Endothelial cell of umbilical vein (primary cell): ENCODE results near the gene USP4. TPM values are rescaled to one million over a fixed set of nuclear protein-coding genes. Genes with fewer than 3 reads are reported as not detected.

Source experiments
- BruUV-seq: library from RNA; stranded (reverse); fragments of 400-500 nt; replicated peaks from 2 replicates; lab custom pipeline; 2021; lab: Mats Ljungman, UMichigan
- CTCF ChIA-PET: fragments of 300-600, 350-600 bp; sonication (Branson Sonifier 250); formaldehyde crosslinking; loops from one replicate; lab custom pipeline; 2021; ENCODE audit warnings: antibody characterized with exemption, inconsistent platforms; lab: Charles Lee
- POLR2A ChIA-PET: fragments of 300-600, 350-600 bp; sonication (Branson Sonifier 250); formaldehyde crosslinking; loops from one replicate; lab custom pipeline; 2021; ENCODE audit warnings: antibody characterized with exemption, inconsistent platforms; lab: Charles Lee
- DNase-seq: peaks from one replicate; pipeline ENCODE4 v3.0.0-alpha.2; 2011; ENCODE audit warnings: low read depth, low spot score
- FAIRE-seq: peaks from 2 replicates; lab custom pipeline; 2011; peaks lifted over from hg19 to GRCh38; lab: Jason Lieb, UNC
- H2AFZ ChIP-seq: 2 replicates; pipeline ENCODE4 v1.6.0; 2012; ENCODE audit warnings: low read depth, low read length, control low read depth, inconsistent platforms
- H3K27ac ChIP-seq: 2 replicates; pipeline ENCODE4 v1.5.1; 2011; ENCODE audit warnings: low read depth, mild to moderate bottlenecking, control low read depth, low read length, moderate library complexity; ENCODE audit not compliant: insufficient read depth
- H3K27me3 ChIP-seq, 2 experiments: 2 replicates each; pipeline versions ENCODE4 v1.6.0 to v1.6.1; 2011; ENCODE audit warnings: low read length in 2 of 2, mixed read lengths in 1 of 2; ENCODE audit not compliant: control insufficient read depth in 2 of 2, insufficient read depth in 2 of 2
- H3K36me3 ChIP-seq, 2 experiments: 2 replicates in 1 of 2; 3 replicates in 1 of 2; pipeline ENCODE4 v1.5.1; 2011; ENCODE audit warnings: low read length in 2 of 2, mild to moderate bottlenecking in 1 of 2, moderate library complexity in 1 of 2; ENCODE audit not compliant: control insufficient read depth in 2 of 2, insufficient read depth in 2 of 2; ENCODE audit errors: extremely low read depth in 1 of 2
- H3K4me1 ChIP-seq: 3 replicates; pipeline ENCODE4 v1.5.1; 2011; ENCODE audit warnings: mild to moderate bottlenecking, low read length; ENCODE audit not compliant: control insufficient read depth, insufficient read depth; ENCODE audit errors: extremely low read depth
- H3K4me2 ChIP-seq: 2 replicates; pipeline ENCODE4 v1.6.1; 2011; ENCODE audit warnings: low read length, control low read depth, mixed read lengths; ENCODE audit not compliant: insufficient read depth
- H3K4me3 ChIP-seq, 3 experiments: fragments of 200-600 bp in 1 of 3; sonication (generic), shearing (Covaris generic) in 1 of 3; replicated peaks in 1 of 3; 2 replicates each; pipeline ENCODE4 v1.5.1; 2011 to 2016; ENCODE audit warnings: control low read depth in 3 of 3, low read length in 3 of 3, mild to moderate bottlenecking in 2 of 3, inconsistent platforms in 1 of 3, low read depth in 1 of 3, moderate library complexity in 1 of 3; ENCODE audit not compliant: insufficient read depth in 1 of 3
- H3K79me2 ChIP-seq: 2 replicates; pipeline ENCODE4 v1.6.0; 2012; ENCODE audit warnings: low read length, inconsistent platforms; ENCODE audit not compliant: control insufficient read depth, insufficient read depth
- H3K9ac ChIP-seq: replicated peaks from 2 replicates; pipeline ENCODE3; 2011; ENCODE audit warnings: low read length, control low read depth; ENCODE audit not compliant: insufficient read depth; ENCODE audit errors: extremely low read depth
- H3K9me1 ChIP-seq: replicated peaks from 3 replicates; pipeline ENCODE4 v1.6.0; 2011; ENCODE audit warnings: mild to moderate bottlenecking, low read length; ENCODE audit not compliant: control insufficient read depth, insufficient read depth; ENCODE audit errors: extremely low read depth
- H3K9me3 ChIP-seq: replicated peaks from 2 replicates; pipeline ENCODE4 v1.5.1; 2012; ENCODE audit warnings: low read length, inconsistent platforms; ENCODE audit not compliant: control insufficient read depth, insufficient read depth
- H4K20me1 ChIP-seq: replicated peaks from 2 replicates; pipeline ENCODE3; 2011; ENCODE audit warnings: mild to moderate bottlenecking, low read length; ENCODE audit not compliant: control insufficient read depth, insufficient read depth; ENCODE audit errors: extremely low read depth
- EZH2 ChIP-seq: IDR thresholded peaks from 2 replicates; pipeline ENCODE4 v1.6.1; 2012; ENCODE audit warnings: borderline replicate concordance, low read depth, mild to moderate bottlenecking, moderate library complexity, low read length, inconsistent platforms; ENCODE audit not compliant: severe bottlenecking
- FOS ChIP-seq: IDR thresholded peaks from 2 replicates; pipeline ENCODE4 v1.6.1; 2011; ENCODE audit warnings: mild to moderate bottlenecking, low read length, moderate library complexity, borderline replicate concordance; ENCODE audit not compliant: insufficient read depth
- GATA2 ChIP-seq: IDR thresholded peaks from 2 replicates; pipeline ENCODE4 v1.7.0; 2011; ENCODE audit warnings: low read depth, mild to moderate bottlenecking, moderate library complexity, mixed read lengths, low read length; ENCODE audit not compliant: insufficient read length, insufficient read depth
- JUN ChIP-seq: IDR thresholded peaks from 2 replicates; pipeline ENCODE4 v1.6.1; 2011; ENCODE audit warnings: borderline replicate concordance, low read depth; ENCODE audit not compliant: insufficient read length, insufficient read depth
- MYC ChIP-seq: IDR thresholded peaks from one replicate; pipeline ENCODE4 v1.6.1; 2011; ENCODE audit warnings: mild to moderate bottlenecking, low read depth, low read length
- POLR2A ChIP-seq: IDR thresholded peaks from 2 replicates; pipeline ENCODE4 v1.6.1; 2012; ENCODE audit warnings: low read depth, mild to moderate bottlenecking, control low read depth, low read length
- POLR2AphosphoS5 ChIP-seq: IDR thresholded peaks from 2 replicates; pipeline ENCODE4 v1.6.1; 2012; ENCODE audit warnings: low read depth, mild to moderate bottlenecking, control low read depth, low read length, moderate library complexity; ENCODE audit not compliant: insufficient read depth
- dilution Hi-C: fragments of 300-500 bp; cut with MboI; formaldehyde crosslinking; loops from one replicate; pipeline ENCODE4 v1.15.0; 2019; ENCODE audit warnings: low sequenced_read_pairs; ENCODE audit not compliant: extremely low pct_ligation_motif_present
- intact Hi-C: fragments of 100-400 bp; cut with micrococcal nuclease; formaldehyde crosslinking; loops from one replicate; pipeline ENCODE4 v1.10.0; 2022
- polyA plus RNA-seq, 4 experiments: library from polyadenylated mRNA; depleted of rRNA in 3 of 4; stranded (reverse) in 3 of 4; unstranded in 1 of 4; fragments of >200 nt; gene quantifications; 2 replicates each; pipeline versions ENCODE4 v1.2.1 to v1.2.3, GENCODE V29; 2011 to 2012; ENCODE audit warnings: missing spikeins in 1 of 4
- total RNA-seq: library from RNA; stranded (reverse); gene quantifications from 2 replicates; pipeline ENCODE4 v1.2.3, GENCODE V29; 2021
- TF ChIP-seq, protein P1 (sequence below): IDR thresholded peaks from 2 replicates; pipeline ENCODE4 v1.6.1; 2011; ENCODE audit not compliant: insufficient read depth, insufficient read length
- TF ChIP-seq, protein P2 (sequence below), 2 donors: IDR thresholded peaks; 1 replicate in 1 of 2; 2 replicates in 1 of 2; pipeline ENCODE4 v1.5.1; 2011; ENCODE audit warnings: low read length in 2 of 2, mild to moderate bottlenecking in 2 of 2, moderate library complexity in 2 of 2, control low read depth in 1 of 2, inconsistent platforms in 1 of 2, low read depth in 1 of 2; ENCODE audit not compliant: insufficient read depth in 1 of 2; ENCODE audit errors: extremely low read depth in 1 of 2

USP4 gene
- total and polyA plus RNA-seq, 2 donors (not counting 3 experiments of a cell fraction or from before 2014, with no cell fraction given), result 39.1 to 61.3 TPM

DNA sequence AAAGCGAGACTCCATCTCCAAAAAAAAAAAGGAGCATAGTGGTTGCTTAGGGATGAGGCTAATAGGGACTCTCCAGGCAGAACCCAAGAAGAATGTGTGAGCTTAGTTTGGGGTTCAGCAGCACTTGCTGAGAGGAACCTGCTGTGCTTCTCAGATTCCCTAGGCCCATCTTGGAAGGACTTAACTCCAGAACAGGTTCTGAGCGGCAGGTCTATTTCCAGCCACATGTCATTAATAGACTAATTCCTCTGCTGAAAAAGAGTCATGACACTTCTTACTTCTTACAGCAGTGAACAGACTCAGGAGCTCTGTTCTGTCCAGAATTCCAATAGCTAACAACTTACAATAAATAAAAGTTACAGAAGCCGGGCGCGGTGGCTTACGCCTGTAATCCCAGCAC lies 49.4 kb upstream of the USP4 start:
- DNase-seq, result no peak
- H3K4me3 ChIP-seq, result no peak overlapping the region
- no peak overlapping the region for H2AFZ ChIP-seq
- no peaks in the 10 kb centered on the region for H3K9me3 ChIP-seq
- no peak overlapping the region for H3K9ac ChIP-seq
- no peaks in the 10 kb centered on the region for H3K27me3 ChIP-seq
- ChIA-PET POLR2A (no interaction called here), CTCF (interaction anchor here (0.6 to 2.0 kb wide), 7 partner anchors 9 to 84 kb away, joined by 3 to 14 read pairs (median 4); partner anchors contain the start of gene USP4)
- peaks cover 8% of the 10 kb centered on the region for H3K4me1 ChIP-seq
- TF ChIP-seq, protein P1, sequence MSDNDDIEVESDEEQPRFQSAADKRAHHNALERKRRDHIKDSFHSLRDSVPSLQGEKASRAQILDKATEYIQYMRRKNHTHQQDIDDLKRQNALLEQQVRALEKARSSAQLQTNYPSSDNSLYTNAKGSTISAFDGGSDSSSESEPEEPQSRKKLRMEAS, result no peak
- TF ChIP-seq POLR2AphosphoS5 (no peak), GATA2 (no peak), JUN (no peak), FOS (no peak), MYC (no peak), POLR2A (no peak), EZH2 (no peak)
- TF ChIP-seq, protein P2, sequence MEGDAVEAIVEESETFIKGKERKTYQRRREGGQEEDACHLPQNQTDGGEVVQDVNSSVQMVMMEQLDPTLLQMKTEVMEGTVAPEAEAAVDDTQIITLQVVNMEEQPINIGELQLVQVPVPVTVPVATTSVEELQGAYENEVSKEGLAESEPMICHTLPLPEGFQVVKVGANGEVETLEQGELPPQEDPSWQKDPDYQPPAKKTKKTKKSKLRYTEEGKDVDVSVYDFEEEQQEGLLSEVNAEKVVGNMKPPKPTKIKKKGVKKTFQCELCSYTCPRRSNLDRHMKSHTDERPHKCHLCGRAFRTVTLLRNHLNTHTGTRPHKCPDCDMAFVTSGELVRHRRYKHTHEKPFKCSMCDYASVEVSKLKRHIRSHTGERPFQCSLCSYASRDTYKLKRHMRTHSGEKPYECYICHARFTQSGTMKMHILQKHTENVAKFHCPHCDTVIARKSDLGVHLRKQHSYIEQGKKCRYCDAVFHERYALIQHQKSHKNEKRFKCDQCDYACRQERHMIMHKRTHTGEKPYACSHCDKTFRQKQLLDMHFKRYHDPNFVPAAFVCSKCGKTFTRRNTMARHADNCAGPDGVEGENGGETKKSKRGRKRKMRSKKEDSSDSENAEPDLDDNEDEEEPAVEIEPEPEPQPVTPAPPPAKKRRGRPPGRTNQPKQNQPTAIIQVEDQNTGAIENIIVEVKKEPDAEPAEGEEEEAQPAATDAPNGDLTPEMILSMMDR (IDR thresholded peaks at IDR 0.05; ENCODE audit: extremely low read depth in 1 of 2, insufficient read depth in 1 of 2, low read depth in 1 of 2, low read length in 2 of 2), result no peak
- peaks cover 9% of the 10 kb centered on the region for H4K20me1 ChIP-seq
- BruUV-seq, result no TSS peak
- H3K9me1 ChIP-seq, result peaks cover 2% of the 10 kb centered on the region
- H3K79me2 ChIP-seq, result peaks cover 96% of the 10 kb centered on the region
- intact Hi-C loops, result no loop called here
- dilution Hi-C loops, result no loop called here
- H3K27ac ChIP-seq, result no peak overlapping the region
- peaks cover 0 to 2% of the 10 kb centered on the region in 2 experiments for H3K36me3 ChIP-seq
- FAIRE-seq, result no peak
- H3K4me2 ChIP-seq, result no peak overlapping the region
